OCI-M2 (cell line): ENCODE data around the gene TSKS.

Source experiments
- DNase-seq: peaks from one replicate; lab custom pipeline; 2025; ENCODE audit not compliant: unreplicated experiment; lab: John Stamatoyannopoulos, UW

The TSKS gene

DNA sequence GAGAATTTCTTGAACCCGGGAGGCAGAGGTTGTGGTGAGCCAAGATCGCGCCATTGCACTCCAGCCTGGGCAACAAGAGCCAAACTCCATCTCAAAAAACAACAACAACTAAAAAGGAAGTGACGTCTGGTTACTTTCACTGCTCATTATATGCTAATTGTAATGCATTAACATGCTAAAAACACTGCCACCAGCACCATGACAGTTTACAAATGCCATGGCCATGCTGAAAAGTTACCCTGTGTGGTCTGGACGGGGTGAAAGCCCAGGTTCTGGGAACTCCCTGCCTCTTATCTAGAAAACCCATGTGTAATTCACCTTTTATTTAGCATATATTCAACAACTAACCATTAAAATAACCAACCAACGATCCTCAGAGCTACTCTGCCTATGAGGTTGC lies 44.1 kb downstream of the TSKS start:
- DNase-seq: no peak

GRCh38 chr19:49718511-49718910 lies 44.6 kb downstream of the TSKS start:
- no peak for DNase-seq

DNA sequence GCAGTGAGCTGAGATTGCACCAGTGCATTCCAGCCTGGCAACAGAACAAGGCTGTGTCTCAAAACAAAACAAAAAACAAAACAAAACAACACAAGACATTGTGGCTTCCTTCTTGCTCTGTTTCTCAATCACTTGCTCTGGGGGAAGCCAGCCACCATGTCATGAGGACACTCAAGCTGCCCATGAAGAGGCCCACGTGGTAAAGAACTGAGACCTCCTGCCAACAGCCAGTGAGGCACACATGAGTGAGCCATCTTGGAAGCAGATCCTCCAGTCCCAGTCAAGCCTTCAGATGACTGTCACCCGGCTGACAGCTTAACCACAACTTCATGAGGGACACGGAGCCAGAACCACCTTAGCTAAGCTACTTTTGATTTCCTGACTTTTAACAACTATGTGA lies 47.0 kb downstream of the TSKS start:
- DNase-seq: no peak

DNA sequence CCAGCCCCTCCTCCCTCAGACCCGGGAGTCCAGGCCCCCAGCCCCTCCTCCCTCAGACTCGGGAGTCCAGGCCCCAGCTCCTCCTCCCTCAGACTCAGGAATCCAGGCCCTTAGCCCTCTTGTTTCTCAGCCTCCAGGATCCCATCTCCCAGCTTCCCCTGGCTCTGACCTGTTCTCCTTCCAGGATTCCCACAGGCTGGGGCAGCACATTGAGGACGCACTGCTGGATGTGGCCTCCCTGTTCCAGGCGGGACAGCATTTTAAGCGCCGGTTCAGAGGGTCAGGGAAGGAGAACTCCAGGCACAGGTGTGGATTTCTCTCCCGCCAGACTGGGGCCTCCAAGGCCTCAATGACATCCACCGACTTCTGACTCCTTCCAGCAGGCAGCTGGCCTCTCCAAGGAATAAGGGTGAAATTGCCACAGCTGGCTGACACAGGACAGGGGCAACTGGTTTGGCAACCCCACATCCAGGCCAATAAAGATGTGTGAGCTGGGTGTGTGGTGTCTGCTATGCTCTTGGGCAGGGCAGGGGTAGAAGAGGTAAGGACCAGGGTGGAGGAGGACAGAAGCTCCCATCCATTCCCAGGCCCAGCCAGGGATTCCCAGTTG lies 49.8 kb downstream of the TSKS start:
- DNase-seq: no peak

- no peak for DNase-seq
These were observed 50.7 kb downstream of the TSKS start for GRCh38 chr19:49712397-49712859.

- no peak for DNase-seq
These were observed 52.6 kb downstream of the TSKS start for GRCh38 chr19:49710372-49710951.

GRCh38 chr19:49705919-49706318 lies 57.2 kb downstream of the TSKS start:
- DNase-seq: no peak

GRCh38 chr19:49704888-49705642 lies 58.0 kb downstream of the TSKS start:
- DNase-seq: no peak

DNA sequence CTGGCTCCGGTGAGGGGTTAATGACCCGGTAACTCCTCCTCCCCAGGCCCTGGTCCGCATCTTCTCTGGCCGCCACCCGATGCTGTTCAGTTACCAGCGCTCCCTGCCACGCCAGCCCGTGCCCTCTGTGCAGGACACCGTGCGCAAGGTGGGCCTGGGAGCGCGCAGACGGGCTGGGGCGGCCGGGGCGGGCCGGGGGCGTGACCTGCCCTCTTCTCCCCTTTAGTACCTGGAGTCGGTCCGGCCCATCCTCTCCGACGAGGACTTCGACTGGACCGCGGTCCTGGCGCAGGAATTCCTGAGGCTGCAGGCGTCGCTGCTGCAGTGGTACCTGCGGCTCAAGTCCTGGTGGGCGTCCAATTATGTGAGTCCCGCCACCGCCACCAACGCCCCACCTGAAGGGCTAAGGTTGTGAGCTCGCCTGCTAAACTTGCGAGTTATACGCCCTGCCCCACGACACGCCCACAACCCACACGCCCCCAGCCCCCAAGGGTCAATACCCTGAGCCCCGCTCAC lies 61.8 kb downstream of the TSKS start:
- DNase-seq: no peak

DNA sequence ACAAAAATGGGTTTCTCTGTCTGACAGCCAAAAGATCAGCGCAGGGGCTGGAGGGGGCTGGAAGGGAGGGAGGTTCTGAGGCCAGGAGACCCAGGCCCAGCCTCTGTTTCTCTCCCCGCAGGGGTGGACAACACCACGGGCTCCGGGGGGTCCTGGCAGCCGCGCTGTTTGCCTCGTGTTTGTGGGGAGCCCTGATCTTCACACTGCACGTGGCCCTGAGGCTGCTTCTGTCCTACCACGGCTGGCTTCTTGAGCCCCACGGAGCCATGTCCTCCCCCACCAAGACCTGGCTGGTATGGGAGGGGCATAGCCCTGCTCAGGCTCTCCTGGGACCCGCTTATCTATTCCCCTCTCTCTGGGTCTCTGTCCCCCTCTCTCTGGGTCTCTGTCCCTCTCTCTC lies 62.5 kb downstream of the TSKS start:
- no peak for DNase-seq

GRCh38 chr19:49699364-49699763 lies 63.7 kb downstream of the TSKS start:
- no peak for DNase-seq

- no peak for DNase-seq
These were observed 66.2 kb downstream of the TSKS start for GRCh38 chr19:49696865-49697264.

GRCh38 chr19:49696115-49696514 lies 67.0 kb downstream of the TSKS start:
- DNase-seq: no peak

DNA sequence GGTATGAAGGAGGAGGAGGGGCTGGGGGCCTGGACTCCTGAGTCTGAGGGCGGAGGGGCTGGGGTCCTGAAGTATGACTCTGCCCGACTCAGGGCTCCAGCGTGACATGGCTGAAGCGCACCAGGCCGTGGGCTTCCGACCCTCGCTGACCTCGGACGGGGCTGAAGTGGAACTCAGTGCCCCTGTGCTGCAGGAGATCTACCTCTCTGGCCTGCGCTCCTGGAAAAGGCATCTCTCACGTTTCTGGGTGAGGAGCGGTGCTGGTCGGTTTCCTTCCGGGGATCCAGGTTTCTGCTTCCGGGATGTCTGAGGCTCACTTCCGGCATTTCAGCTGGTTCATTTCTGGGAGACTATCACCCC lies 71.0 kb downstream of the TSKS start:
- no peak for DNase-seq

GRCh38 chr19:49691243-49692146 lies 71.6 kb downstream of the TSKS start:
- DNase-seq: no peak

GRCh38 chr19:49690656-49691242 lies 72.4 kb downstream of the TSKS start, which contains the start of gene CPT1C:
Gene CPT1C, plus strand, starts transcription at chr19:49691116. Its CDS starts 1,137 bp downstream, at chr19:49692253.
- DNase-seq: no peak

DNA sequence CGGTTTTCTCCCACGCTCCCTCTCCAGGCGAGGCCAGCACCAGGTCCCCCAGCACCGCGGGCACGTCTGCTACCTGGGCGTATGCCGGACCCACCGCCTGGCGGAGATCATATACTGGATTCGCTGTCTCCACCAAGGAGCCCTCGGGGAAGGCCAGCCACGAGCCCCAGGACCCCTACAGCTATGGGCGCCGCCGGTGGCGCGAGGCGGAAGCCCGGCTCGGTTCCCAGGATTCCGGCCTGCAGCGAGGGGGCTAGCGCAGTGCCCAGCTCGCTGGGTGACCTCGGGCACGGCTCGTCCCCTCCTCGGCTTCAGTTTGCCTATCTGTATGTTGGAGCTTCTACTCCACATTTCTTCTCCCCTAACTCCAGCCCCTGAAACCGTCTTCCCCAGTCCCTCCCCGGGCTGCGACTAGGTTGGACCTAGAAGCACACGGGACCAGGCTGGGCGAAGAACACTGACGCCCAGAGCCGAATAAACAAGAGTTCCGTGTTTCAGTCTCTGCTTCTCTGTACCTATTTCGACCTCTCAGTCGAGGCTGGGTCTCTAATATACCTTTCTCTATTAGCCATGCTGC lies 72.9 kb downstream of the TSKS start:
- no peak for DNase-seq
